Measurements from ENCODE around the gene MAP4K2.
"Not testable (repeated sequence)": the region's sequence is repeated elsewhere in the genome, so short reads cannot be mapped to it uniquely, and the experiment has no call there.

MAP4K2 gene

GRCh38 chr11:64823568-64824119 is 20.6 kb upstream of the MAP4K2 start:
- Histone ChIP-seq H3K27me3 (ENCODE audit: insufficient read depth, low read depth, severe bottlenecking) (no peaks in the 10 kb centered on the region), H3K36me3 (peaks cover 6% of the 10 kb centered on the region), H3K4me3 (ENCODE audit: low read depth, low read length) (no peak overlapping the region), H3K9me3 (ENCODE audit: severe bottlenecking) (no peaks in the 10 kb centered on the region), H3K27ac (no peak overlapping the region)
- TF ChIP-seq CTCF (IDR thresholded peaks at IDR 0.05; ENCODE audit: low read depth, low read length) = no peak
- DNase-seq = no peak

- no peak for TF ChIP-seq CTCF (IDR thresholded peaks at IDR 0.05; ENCODE audit: low read depth, low read length)
- Histone ChIP-seq H3K27ac (no peak overlapping the region), H3K4me3 (ENCODE audit: low read depth, low read length) (no peak overlapping the region), H3K27me3 (ENCODE audit: insufficient read depth, low read depth, severe bottlenecking) (no peaks in the 10 kb centered on the region), H3K9me3 (ENCODE audit: severe bottlenecking) (no peaks in the 10 kb centered on the region), H3K36me3 (no peaks in the 10 kb centered on the region)
- DNase-seq = no peak
Measured at GRCh38 chr11:64817476-64817875, 14.5 kb upstream of the MAP4K2 start.

GRCh38 chr11:64815433-64815832 is 12.4 kb upstream of the MAP4K2 start:
- not testable (repeated sequence) for H3K36me3 ChIP-seq; H3K9me3 ChIP-seq (ENCODE audit: severe bottlenecking); H3K4me3 ChIP-seq (ENCODE audit: low read depth, low read length); H3K27me3 ChIP-seq (ENCODE audit: insufficient read depth, low read depth, severe bottlenecking); H3K27ac ChIP-seq; DNase-seq

- DNase-seq = no peak
- Histone ChIP-seq H3K36me3 (no peaks in the 10 kb centered on the region), H3K9me3 (ENCODE audit: severe bottlenecking) (no peaks in the 10 kb centered on the region), H3K4me3 (ENCODE audit: low read depth, low read length) (no peak overlapping the region), H3K27ac (no peak overlapping the region), H3K27me3 (ENCODE audit: insufficient read depth, low read depth, severe bottlenecking) (no peaks in the 10 kb centered on the region)
- no peak for TF ChIP-seq CTCF (IDR thresholded peaks at IDR 0.05; ENCODE audit: low read depth, low read length)
Measured at GRCh38 chr11:64814712-64815187, 11.7 kb upstream of the MAP4K2 start.

- Histone ChIP-seq H3K36me3 (peaks cover 4% of the 10 kb centered on the region; the same call in 1 of the 2 replicates), H3K27me3 (ENCODE audit: insufficient read depth, low read depth, severe bottlenecking) (no peaks in the 10 kb centered on the region), H3K4me3 (ENCODE audit: low read depth, low read length) (no peak overlapping the region), H3K27ac (no peak overlapping the region), H3K9me3 (ENCODE audit: severe bottlenecking) (no peaks in the 10 kb centered on the region)
- no peak for TF ChIP-seq CTCF (IDR thresholded peaks at IDR 0.05; ENCODE audit: low read depth, low read length)
- no peak for DNase-seq
Measured at GRCh38 chr11:64813826-64814225, 10.8 kb upstream of the MAP4K2 start.

- DNase-seq = no peak
- peak overlapping the region; percentile 15; the same call in 1 of the 2 replicates for H3K27ac ChIP-seq
- no peaks in the 10 kb centered on the region for H3K27me3 ChIP-seq (ENCODE audit: insufficient read depth, low read depth, severe bottlenecking)
- no peak for TF ChIP-seq CTCF (IDR thresholded peaks at IDR 0.05; ENCODE audit: low read depth, low read length)
- H3K4me3 ChIP-seq (ENCODE audit: low read depth, low read length) = peak overlapping the region; percentile 42
- H3K36me3 ChIP-seq = peaks cover 34% of the 10 kb centered on the region
- no peaks in the 10 kb centered on the region for H3K9me3 ChIP-seq (ENCODE audit: severe bottlenecking)
Measured at GRCh38 chr11:64810891-64811272, 7.9 kb upstream of the MAP4K2 start.

Measured in WERI-Rb-1 (cell line).